ENCODE measurements around the gene SDK1.

SDK1 gene

GRCh38 chr7:3787717-3788264 lies 486.7 kb downstream of the SDK1 start:
- DNase-seq (ENCODE audit: low read depth in 2 of 2), result no peak

- DNase-seq (ENCODE audit: low read depth in 2 of 2), result no peak
Observed at GRCh38 chr7:3790803-3791202, 489.8 kb downstream of the SDK1 start.

GRCh38 chr7:3791327-3791726 lies 490.3 kb downstream of the SDK1 start:
- DNase-seq (ENCODE audit: low read depth in 2 of 2), result no peak

GRCh38 chr7:3795141-3795540 lies 494.1 kb downstream of the SDK1 start:
- DNase-seq (ENCODE audit: low read depth in 2 of 2), result no peak

GRCh38 chr7:3795781-3796180 lies 494.7 kb downstream of the SDK1 start:
- DNase-seq (ENCODE audit: low read depth in 2 of 2), result no peak

DNA sequence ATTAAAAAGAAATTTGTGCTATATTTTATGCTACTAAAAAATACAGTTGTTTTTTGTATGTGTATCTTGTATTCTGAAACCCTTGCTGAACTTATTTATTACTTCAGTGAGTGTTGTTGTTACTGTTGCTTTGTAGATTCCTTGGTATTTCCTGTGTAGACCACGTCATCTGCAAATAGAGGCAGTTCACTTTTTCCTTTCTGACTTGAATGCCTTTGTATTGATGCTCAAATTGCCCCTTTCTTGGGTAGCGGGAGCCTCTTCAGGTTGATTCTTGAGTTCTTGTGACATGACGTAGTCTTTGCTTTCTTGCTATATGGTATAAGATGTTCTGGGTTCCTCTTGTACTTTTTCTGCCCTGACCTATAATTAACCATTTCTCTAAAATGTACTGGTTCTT lies 504.1 kb downstream of the SDK1 start:
- DNase-seq (ENCODE audit: low read depth in 2 of 2), result no peak

DNA sequence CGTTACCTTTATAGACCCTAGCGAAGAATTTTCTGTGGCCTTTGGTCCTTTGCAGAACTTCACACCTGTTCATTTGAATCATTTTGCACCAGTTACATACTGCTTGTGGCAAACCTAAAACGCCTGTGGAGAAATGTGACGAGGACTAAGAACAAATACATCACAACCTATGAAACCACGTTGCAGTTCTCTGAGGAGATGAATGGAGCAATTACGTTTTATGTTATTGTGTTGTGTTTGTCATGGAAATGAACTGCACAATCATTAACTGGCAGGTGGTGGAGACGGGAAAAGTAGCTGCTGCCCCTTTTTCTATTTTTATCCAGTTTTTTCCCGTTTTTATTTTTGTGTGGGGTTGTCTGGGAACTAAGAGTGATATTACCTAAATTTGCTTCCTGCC lies 505.5 kb downstream of the SDK1 start:
- DNase-seq (ENCODE audit: low read depth in 2 of 2), result no peak

- no peak for DNase-seq (ENCODE audit: low read depth in 2 of 2)
Observed at GRCh38 chr7:3807824-3808223, 506.8 kb downstream of the SDK1 start.

GRCh38 chr7:3821488-3821887 lies 520.4 kb downstream of the SDK1 start:
- DNase-seq (ENCODE audit: low read depth in 2 of 2), result no peak

DNA sequence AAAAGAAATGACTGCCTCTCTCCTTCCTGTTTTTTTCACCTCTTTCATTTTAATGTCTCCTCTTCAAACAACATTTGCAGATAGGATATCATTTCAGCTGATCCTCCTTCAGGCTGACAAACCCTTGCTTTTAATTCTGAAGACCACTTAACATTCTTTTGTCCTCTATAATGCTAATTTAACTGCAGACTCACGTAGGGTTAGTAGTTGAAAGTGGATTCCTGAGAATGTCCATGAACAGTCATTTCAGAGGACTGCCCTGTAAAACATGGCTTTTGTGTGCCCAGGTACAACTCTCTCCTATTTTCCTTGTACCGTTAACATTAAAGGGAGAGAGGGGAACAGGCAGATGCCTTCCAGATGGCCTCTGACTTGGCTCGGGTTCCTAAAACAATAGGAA lies 524.4 kb downstream of the SDK1 start:
- DNase-seq (ENCODE audit: low read depth in 2 of 2), result no peak

DNA sequence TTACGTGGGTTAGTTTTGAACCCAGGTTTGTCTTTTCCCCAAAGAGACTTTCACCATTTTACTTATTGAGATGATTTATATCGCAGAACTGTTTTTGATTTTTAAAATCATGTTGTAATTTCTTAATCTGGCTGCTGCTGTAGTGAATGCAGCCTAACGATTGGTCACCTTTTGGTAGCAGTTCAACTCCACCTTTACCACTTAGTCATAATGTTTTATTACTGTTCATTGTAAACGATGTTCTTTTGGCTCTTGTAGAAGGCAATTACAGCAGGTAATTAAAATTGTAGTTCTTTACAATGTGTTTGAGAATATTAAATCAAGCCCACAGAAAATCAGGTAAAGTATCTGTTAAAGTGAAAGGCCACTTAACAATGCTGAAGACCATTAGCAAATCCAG lies 531.1 kb downstream of the SDK1 start:
- no peak for DNase-seq (ENCODE audit: low read depth in 2 of 2)

DNA sequence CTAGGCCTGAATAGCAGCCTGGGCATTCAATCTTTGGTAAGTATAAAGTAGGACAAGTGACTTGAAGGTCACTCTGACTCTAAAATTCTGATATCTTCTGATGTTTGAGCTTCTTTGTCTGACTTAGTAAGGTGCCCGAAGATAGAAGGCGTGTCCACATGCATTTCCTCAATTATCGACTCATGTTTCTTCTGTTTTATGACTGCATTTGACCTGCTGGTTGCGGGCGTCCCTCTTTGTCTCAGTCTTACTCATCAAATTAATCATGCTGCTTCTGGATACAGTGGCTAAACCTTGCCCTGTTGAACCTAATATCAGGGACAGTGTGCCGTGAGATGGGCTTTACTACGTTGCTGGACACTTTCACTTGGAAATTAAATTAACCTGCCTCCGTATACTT lies 534.1 kb downstream of the SDK1 start:
- DNase-seq (ENCODE audit: low read depth in 2 of 2), result no peak

- no peak for DNase-seq (ENCODE audit: low read depth in 2 of 2)
Observed at GRCh38 chr7:3836855-3837254, 535.8 kb downstream of the SDK1 start.

GRCh38 chr7:3844540-3845151 lies 543.6 kb downstream of the SDK1 start:
- no peak for DNase-seq (ENCODE audit: low read depth in 2 of 2)

DNA sequence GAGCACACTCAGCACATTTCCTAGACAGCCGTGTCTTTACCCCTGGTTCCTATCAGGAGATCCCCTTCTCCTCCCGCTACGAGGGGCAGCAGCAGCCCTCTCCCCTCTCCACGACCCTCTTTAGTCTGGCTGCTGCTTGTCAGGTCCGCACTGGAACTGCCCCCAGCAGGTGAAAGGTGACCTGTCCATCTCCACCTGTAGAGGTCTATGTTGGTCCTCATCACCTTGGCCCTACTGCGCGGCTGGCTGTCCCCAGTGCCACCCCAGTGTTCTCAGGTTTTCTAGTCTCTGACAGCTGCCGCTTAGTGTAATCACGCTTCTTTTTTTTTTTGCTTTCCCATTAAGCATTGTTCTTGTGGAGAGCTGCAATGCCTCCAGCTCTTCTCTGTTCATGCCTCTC lies 545.7 kb downstream of the SDK1 start:
- no peak for DNase-seq (ENCODE audit: low read depth in 2 of 2)

DNA sequence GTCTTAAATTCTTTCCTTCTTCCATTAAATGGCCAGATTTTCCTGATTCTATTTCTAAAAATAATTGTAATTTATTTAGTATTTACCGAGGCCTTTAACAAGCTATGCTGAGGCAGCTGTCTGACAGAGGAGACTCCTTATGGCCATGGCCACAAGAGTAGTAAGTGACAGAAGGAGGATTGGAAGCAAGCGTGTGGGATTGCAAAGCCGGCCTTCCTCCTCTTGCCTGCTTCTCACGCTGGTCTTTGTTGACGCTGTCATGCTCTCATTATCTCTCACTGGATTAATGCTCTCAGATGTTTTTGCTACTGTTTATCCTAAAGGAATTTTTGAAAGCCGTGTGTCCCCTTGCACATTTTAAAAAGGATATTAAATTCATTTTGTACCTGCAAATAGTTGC lies 546.3 kb downstream of the SDK1 start:
- DNase-seq (ENCODE audit: low read depth in 2 of 2), result no peak

DNA sequence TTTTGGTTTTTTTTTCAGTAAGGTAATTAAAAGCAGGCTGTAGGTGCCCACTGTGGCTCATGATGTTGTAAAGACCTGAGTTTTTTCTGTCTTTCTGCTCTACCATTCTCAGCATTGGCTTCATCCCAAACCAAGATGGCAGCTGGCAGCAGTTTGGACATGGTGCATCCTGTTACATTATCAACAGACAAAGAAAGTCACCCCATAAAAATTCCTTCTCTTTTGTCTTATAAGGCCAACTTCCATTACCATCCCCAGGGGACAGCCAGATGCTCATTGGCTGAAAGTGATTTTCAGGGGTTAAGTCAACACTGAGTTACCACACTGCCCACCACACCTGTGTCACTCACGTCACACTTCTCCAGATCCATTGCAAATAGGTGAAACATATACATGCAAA lies 558.4 kb downstream of the SDK1 start:
- no peak for DNase-seq (ENCODE audit: low read depth in 2 of 2)

GRCh38 chr7:3860932-3861331 lies 559.9 kb downstream of the SDK1 start:
- no peak for DNase-seq (ENCODE audit: low read depth in 2 of 2)

- no peak for DNase-seq (ENCODE audit: low read depth in 2 of 2)
Observed at GRCh38 chr7:3861386-3861785, 560.3 kb downstream of the SDK1 start.

DNA sequence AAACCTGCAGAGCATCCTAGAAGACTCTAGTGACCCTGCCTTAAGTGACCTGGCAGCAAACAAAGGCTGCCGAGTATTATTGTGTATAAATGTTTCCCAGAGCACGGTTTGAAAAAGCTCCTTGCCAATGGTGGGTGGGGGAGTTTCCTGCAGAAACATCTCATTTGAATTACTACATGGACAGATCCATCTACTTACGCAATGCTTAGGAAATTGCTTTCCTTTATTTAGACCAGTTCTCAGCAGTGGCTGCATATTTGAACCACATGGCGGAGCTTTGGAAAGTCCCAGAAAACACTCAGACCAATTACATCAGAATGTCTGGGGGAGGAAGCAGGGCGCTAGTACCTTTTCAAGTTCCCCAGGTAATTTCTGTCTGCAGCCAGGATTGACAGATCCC lies 560.9 kb downstream of the SDK1 start:
- no peak for DNase-seq (ENCODE audit: low read depth in 2 of 2)

- no peak for DNase-seq (ENCODE audit: low read depth in 2 of 2)
Observed at GRCh38 chr7:3862774-3863173, 561.7 kb downstream of the SDK1 start.

DNA sequence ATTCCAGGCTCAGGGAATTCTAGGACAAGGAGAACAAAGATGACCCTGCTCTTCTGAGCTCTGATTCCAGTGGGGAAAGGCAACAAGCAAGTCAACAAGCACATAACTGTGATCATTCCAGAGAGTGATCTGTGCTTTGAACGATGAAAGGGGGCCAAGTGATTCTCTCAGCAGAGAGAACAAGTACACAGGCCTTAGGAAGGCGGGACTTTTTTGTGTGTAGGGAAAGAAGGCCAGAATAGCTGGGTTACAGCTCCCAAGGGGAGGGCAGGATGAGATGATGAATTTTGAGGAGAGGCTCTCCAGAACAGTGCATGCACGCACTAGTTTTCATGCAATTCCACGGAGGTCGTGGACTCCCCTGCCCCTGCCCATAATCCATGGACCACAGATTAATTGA lies 565.2 kb downstream of the SDK1 start:
- DNase-seq (ENCODE audit: low read depth in 2 of 2), result no peak

DNA sequence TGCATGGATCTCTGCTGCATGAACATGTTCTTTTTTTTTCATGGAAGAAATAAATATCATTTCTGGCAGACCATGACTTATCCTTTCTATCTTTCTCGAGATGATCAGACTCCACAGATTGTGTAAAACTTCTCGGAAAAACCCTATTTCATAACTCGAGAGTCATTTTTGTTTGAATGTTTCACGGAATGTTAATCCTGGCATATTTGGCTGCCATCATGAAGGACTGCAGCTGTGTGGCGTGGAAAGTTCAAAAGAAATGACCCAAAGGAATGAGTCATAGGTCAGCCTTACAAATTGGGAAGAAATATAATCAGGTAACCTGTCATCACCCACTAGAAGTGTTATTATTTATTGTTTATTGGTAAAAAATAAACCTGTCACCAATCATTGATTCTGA lies 566.8 kb downstream of the SDK1 start:
- DNase-seq (ENCODE audit: low read depth in 2 of 2), result no peak

DNA sequence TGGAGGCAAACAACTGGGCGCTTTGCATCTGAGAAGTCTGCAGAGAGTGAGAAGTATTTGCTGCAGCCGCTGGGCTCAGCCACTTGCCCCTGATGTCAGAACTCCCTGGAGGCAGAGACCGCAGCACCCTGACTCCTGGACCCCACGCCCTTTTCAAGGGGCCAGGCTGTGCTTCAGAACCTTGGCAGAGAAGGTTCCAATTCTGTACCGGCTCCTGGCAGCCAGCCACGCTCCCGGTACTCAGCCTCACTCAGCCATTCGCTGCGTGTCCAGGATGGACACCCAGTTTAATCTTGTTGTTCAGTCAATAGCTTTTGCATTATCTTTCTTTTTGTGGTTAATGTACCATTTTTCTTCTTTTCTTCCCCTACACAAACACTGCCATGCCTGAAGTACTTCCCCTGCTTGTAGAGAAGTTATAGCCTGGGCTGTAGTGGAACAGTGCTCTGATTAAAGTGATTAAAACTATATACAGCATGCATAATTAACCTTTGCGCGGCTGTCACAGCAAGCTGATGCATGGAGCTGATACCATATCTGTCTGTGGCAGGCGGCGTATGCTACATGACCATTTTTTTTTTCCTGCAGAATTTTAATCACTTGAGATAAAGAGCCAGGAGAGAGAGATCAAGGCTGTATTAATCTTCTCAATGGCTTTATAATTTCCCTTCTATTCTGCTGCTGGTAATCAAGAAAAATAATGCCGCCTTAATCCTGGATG lies 578.5 kb downstream of the SDK1 start:
- no peak for DNase-seq (ENCODE audit: low read depth in 2 of 2)
